Stimulated activated effector memory CD8-positive, alpha-beta T cell treated with anti-CD3 and anti-CD28 coated beads, Interleukin-12 subunit alpha, Interleukin-12 subunit beta, amount 100 ng/mL, for 72 hours (primary cell): ENCODE measurements around the gene PPP1R3A.

Experiments
- ATAC-seq: fragments of 150-1000 bp; cut with Tn5 transposase; 2 replicates; pipeline ENCODE4 v1.10.0; 2021
- DNase-seq, 2 donors: peaks; one replicate each; pipeline ENCODE4 v3.0.0; 2021 to 2022; ENCODE audit warnings: low spot score in 2 of 2
- H3K27ac Mint-ChIP-seq: one replicate; pipeline ENCODE4 v1.8.0; 2022; ENCODE audit warnings: mild to moderate bottlenecking, mixed read lengths
- H3K36me3 Mint-ChIP-seq: one replicate; pipeline ENCODE4 v1.8.0; 2022; ENCODE audit warnings: mild to moderate bottlenecking, mixed read lengths
- H3K4me1 Mint-ChIP-seq: one replicate; pipeline ENCODE4 v1.8.0; 2022; ENCODE audit warnings: mixed read lengths
- H3K4me3 Mint-ChIP-seq: one replicate; pipeline ENCODE4 v1.8.0; 2022; ENCODE audit warnings: mild to moderate bottlenecking, mixed read lengths
- H3K9me3 Mint-ChIP-seq: one replicate; pipeline ENCODE4 v1.8.0; 2022; ENCODE audit warnings: mixed read lengths

PPP1R3A gene

GRCh38 chr7:113831556-113831955, 87.3 kb downstream of the PPP1R3A start:
- no peak overlapping the region for H3K27ac Mint-ChIP-seq
- no peaks in the 10 kb centered on the region for H3K4me1 Mint-ChIP-seq

GRCh38 chr7:113828581-113828980, 90.2 kb downstream of the PPP1R3A start:
- Mint-ChIP-seq H3K9me3 (no peaks in the 10 kb centered on the region), H3K4me1 (no peaks in the 10 kb centered on the region), H3K27ac (no peak overlapping the region), H3K36me3 (no peaks in the 10 kb centered on the region), H3K4me3 (no peak overlapping the region)
- ATAC-seq: no peak
- DNase-seq: no peak

More at GRCh38 chr7:113831556-113831955, 87.3 kb downstream of the PPP1R3A start:
- no peaks in the 10 kb centered on the region for H3K9me3 Mint-ChIP-seq
- no peak overlapping the region for H3K4me3 Mint-ChIP-seq
- no peak for ATAC-seq
- DNase-seq: no peak
- H3K36me3 Mint-ChIP-seq: no peaks in the 10 kb centered on the region
